HCT116 (cell line): Measurements from ENCODE around the gene TASP1. TPM values are rescaled to one million over a fixed set of nuclear protein-coding genes. Genes with fewer than 3 reads are reported as not detected.

Experiments
- ATAC-seq: fragments of 200-7000 bp; cut with Tn5 transposase; 2 replicates; pipeline ENCODE4 v1.9.1; 2020; ENCODE audit warnings: mild to moderate bottlenecking, moderate library complexity
- BruUV-seq: library from RNA; stranded (reverse); fragments of 400-500 nt; replicated peaks from 2 replicates; lab custom pipeline; 2021; lab: Mats Ljungman, UMichigan
- CTCF ChIA-PET: fragments of 300-600 bp; sonication (Branson Sonifier 250); formaldehyde crosslinking; loops from one replicate; lab custom pipeline; 2021; ENCODE audit warnings: antibody characterized with exemption; lab: Charles Lee
- POLR2A ChIA-PET: fragments of 300-600, 350-600 bp; sonication (Branson Sonifier 250); formaldehyde crosslinking; loops from one replicate; lab custom pipeline; 2021; ENCODE audit warnings: antibody characterized with exemption; lab: Charles Lee
- RAD21 ChIA-PET, 2 experiments: fragments of 300-600 bp; sonication (Branson Sonifier 250); formaldehyde crosslinking; loops; one replicate each; lab custom pipeline; 2023; ENCODE audit warnings: low total read pairs in 2 of 2; ENCODE audit not compliant: uncharacterized antibody in 2 of 2, unreplicated experiment in 2 of 2, low non-redundant PET in 1 of 2; lab: Charles Lee
- DNase-seq: peaks from one replicate; pipeline ENCODE4 v3.0.0-alpha.2; 2010; ENCODE audit warnings: low read depth, low spot score
- H2AFZ ChIP-seq: fragments of 200-600 bp; shearing (Covaris generic), sonication (generic); 2 replicates; pipeline ENCODE4 v1.6.1; 2017; ENCODE audit warnings: low read depth, mixed run types, mixed read lengths, antibody characterized with exemption, low read length; ENCODE audit not compliant: poor library complexity, severe bottlenecking
- H3K27ac ChIP-seq: 2 replicates; pipeline ENCODE4 v1.5.1; 2012; ENCODE audit warnings: low read depth, low read length
- H3K27me3 ChIP-seq: fragments of 200-600 bp; sonication (generic); 2 replicates; pipeline ENCODE4 v1.6.1; 2016; ENCODE audit warnings: mixed run types, low read length, mixed read lengths; ENCODE audit not compliant: insufficient read depth
- H3K36me3 ChIP-seq, 2 experiments: fragments of 200-500 bp in 1 of 2; fragments of 200-600 bp in 1 of 2; sonication (Bioruptor generic) in 1 of 2; sonication (generic) in 1 of 2; 2 replicates each; pipeline versions ENCODE4 v1.5.1 to v1.6.1; 2014 to 2016; ENCODE audit warnings: low read length in 2 of 2, inconsistent platforms in 1 of 2, mixed read lengths in 1 of 2, mixed run types in 1 of 2; ENCODE audit not compliant: insufficient read depth in 2 of 2, control insufficient read depth in 1 of 2
- H3K4me1 ChIP-seq, 2 experiments: fragments of 200-600 bp in 1 of 2; sonication (generic) in 1 of 2; 2 replicates each; pipeline versions ENCODE4 v1.5.1 to v1.6.1; 2012 to 2017; ENCODE audit warnings: low read length in 2 of 2, inconsistent platforms in 1 of 2, mild to moderate bottlenecking in 1 of 2, mixed read lengths in 1 of 2, mixed run types in 1 of 2, moderate library complexity in 1 of 2; ENCODE audit not compliant: insufficient read depth in 2 of 2, control insufficient read depth in 1 of 2
- H3K4me2 ChIP-seq: fragments of 200-600 bp; sonication (generic); 2 replicates; pipeline ENCODE4 v1.6.1; 2017; ENCODE audit warnings: mixed run types, low read length, mixed read lengths
- H3K4me3 ChIP-seq, 2 experiments: fragments of 200-600 bp in 1 of 2; sonication (generic) in 1 of 2; replicated peaks in 1 of 2; 2 replicates each; pipeline ENCODE4 v1.5.1; 2011 to 2016; ENCODE audit warnings: low read length in 2 of 2, control low read depth in 1 of 2, low read depth in 1 of 2, mild to moderate bottlenecking in 1 of 2, mixed read lengths in 1 of 2, mixed run types in 1 of 2
- H3K79me2 ChIP-seq: fragments of 200-600 bp; sonication (generic); 2 replicates; pipeline ENCODE4 v1.6.1; 2017; ENCODE audit warnings: mild to moderate bottlenecking, mixed run types, low read length, moderate library complexity, mixed read lengths; ENCODE audit not compliant: insufficient read depth
- H3K9ac ChIP-seq: fragments of 200-600 bp; sonication (generic); 2 replicates; pipeline ENCODE4 v1.6.1; 2016; ENCODE audit warnings: low read length, mixed read lengths
- H3K9me2 ChIP-seq: fragments of 200-600 bp; sonication (generic), shearing (Covaris generic); 2 replicates; pipeline ENCODE4 v1.6.1; 2017; ENCODE audit warnings: mixed run types, mild to moderate bottlenecking, moderate library complexity; ENCODE audit not compliant: insufficient read depth
- H3K9me3 ChIP-seq, 2 experiments: fragments of 200-500 bp in 1 of 2; fragments of 200-600 bp in 1 of 2; sonication (Bioruptor generic) in 1 of 2; sonication (generic) in 1 of 2; 2 replicates each; pipeline ENCODE4 v1.6.1; 2014 to 2017; ENCODE audit warnings: low read length in 2 of 2, mixed read lengths in 2 of 2, inconsistent platforms in 1 of 2, low read depth in 1 of 2, mild to moderate bottlenecking in 1 of 2, mixed run types in 1 of 2, moderate library complexity in 1 of 2; ENCODE audit not compliant: control insufficient read depth in 1 of 2, insufficient read depth in 1 of 2
- H4K20me1 ChIP-seq: fragments of 200-600 bp; sonication (generic), shearing (Covaris generic); 2 replicates; pipeline ENCODE4 v1.6.1; 2017; ENCODE audit warnings: mixed run types, mild to moderate bottlenecking, moderate library complexity; ENCODE audit not compliant: insufficient read depth
- CBX3 ChIP-seq: IDR thresholded peaks from 2 replicates; pipeline ENCODE4 v1.6.1; 2012; ENCODE audit warnings: low read depth
- EGR1 ChIP-seq: IDR thresholded peaks from 2 replicates; pipeline ENCODE4 v1.6.1; 2012; ENCODE audit warnings: low read depth
- ELF1 ChIP-seq: IDR thresholded peaks from 2 replicates; pipeline ENCODE4 v1.6.1; 2012; ENCODE audit warnings: low read depth, borderline replicate concordance
- EZH2 ChIP-seq: fragments of 200-600 bp; sonication (generic); IDR thresholded peaks from 2 replicates; pipeline ENCODE4 v1.6.1; 2017; ENCODE audit warnings: antibody characterized with exemption, mixed run types
- EZH2phosphoT487 ChIP-seq: fragments of 200-600 bp; IDR thresholded peaks from 2 replicates; pipeline ENCODE4 v1.6.1; 2018; ENCODE audit warnings: antibody characterized with exemption, borderline replicate concordance
- JUND ChIP-seq: IDR thresholded peaks from 2 replicates; pipeline ENCODE4 v1.6.1; 2012
- POLR2A ChIP-seq: IDR thresholded peaks from 2 replicates; pipeline ENCODE4 v1.7.0; 2011; ENCODE audit warnings: borderline replicate concordance; ENCODE audit not compliant: insufficient read depth, insufficient read length; ENCODE audit errors: extremely low read depth
- POLR2AphosphoS5 ChIP-seq: IDR thresholded peaks from 2 replicates; pipeline ENCODE4 v1.6.1; 2011; ENCODE audit warnings: mild to moderate bottlenecking, low read depth, low read length, moderate library complexity
- RAD21 ChIP-seq: IDR thresholded peaks from 2 replicates; pipeline ENCODE4 v1.6.1; 2012; ENCODE audit warnings: low read depth, mild to moderate bottlenecking
- SIN3A ChIP-seq: IDR thresholded peaks from 2 replicates; pipeline ENCODE4 v1.6.1; 2012; ENCODE audit warnings: low read depth
- SP1 ChIP-seq: IDR thresholded peaks from 2 replicates; pipeline ENCODE4 v1.6.1; 2012; ENCODE audit warnings: low read depth
- TCF7L2 ChIP-seq: IDR thresholded peaks from 2 replicates; pipeline ENCODE4 v1.7.0; 2011; ENCODE audit warnings: borderline replicate concordance, inconsistent platforms; ENCODE audit not compliant: insufficient read depth, insufficient read length; ENCODE audit errors: extremely low read depth
- YY1 ChIP-seq: IDR thresholded peaks from 2 replicates; pipeline ENCODE4 v1.6.1; 2011; ENCODE audit warnings: low read length, low read depth, moderate library complexity, mild to moderate bottlenecking; ENCODE audit not compliant: insufficient replicate concordance; ENCODE audit errors: extremely low read depth
- ZFX ChIP-seq: fragments of 450-650 bp; IDR thresholded peaks from 2 replicates; pipeline ENCODE4 v1.6.1; 2017
- ZNF274 ChIP-seq: fragments of 200-500 bp; sonication (Bioruptor generic); IDR thresholded peaks from 2 replicates; pipeline ENCODE4 v1.6.1; 2014; ENCODE audit warnings: mild to moderate bottlenecking, low read depth, low read length, inconsistent platforms
- intact Hi-C: fragments of 100-400 bp; cut with micrococcal nuclease; formaldehyde crosslinking; loops from 2 replicates; pipeline ENCODE4 v1.10.0; 2022
- total RNA-seq: library from RNA; stranded (reverse); gene quantifications from one replicate; pipeline ENCODE4 v1.2.1, GENCODE V29; 2021; ENCODE audit not compliant: unreplicated experiment
- TF ChIP-seq, protein P1 (sequence below), 3 experiments: fragments of 200-600 bp in 1 of 3; sonication (generic) in 1 of 3; IDR thresholded peaks in 2 of 3; conservative IDR thresholded peaks in 1 of 3; 2 replicates each; pipeline ENCODE4 v1.5.1; 2012 to 2017; ENCODE audit warnings: low read depth in 2 of 3, low read length in 2 of 3, antibody characterized with exemption in 1 of 3, borderline replicate concordance in 1 of 3, control low read depth in 1 of 3, mild to moderate bottlenecking in 1 of 3, mixed read lengths in 1 of 3, mixed run types in 1 of 3, moderate library complexity in 1 of 3; ENCODE audit not compliant: insufficient read depth in 1 of 3
- TF ChIP-seq, protein P2 (sequence below): IDR thresholded peaks from 2 replicates; pipeline ENCODE4 v1.6.1; 2012; ENCODE audit warnings: low read depth

The TASP1 gene
- total RNA-seq, 1 experiment from 2014 or later, result 19.1 TPM

DNA sequence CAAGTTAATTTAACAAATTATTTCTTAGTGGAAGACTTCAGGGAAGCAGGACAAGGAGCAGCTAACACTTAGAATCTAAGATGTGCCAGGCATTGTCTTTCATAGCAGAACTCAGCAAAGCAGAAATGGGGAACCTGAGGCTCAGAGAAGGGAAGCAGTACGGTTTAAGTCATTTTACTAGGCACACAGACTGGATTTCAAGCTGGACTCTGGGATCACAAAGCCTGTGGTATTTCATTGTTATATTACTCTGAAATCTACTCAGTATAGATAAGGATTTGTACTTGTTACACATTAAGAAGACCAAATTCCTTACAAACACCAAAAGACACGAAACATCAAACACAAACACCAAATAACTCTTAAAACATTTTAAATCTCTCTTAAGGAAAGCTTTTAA, 218.1 kb downstream of the TASP1 start:
- no TSS peak for BruUV-seq
- intact Hi-C loops, result no loop called here

DNA sequence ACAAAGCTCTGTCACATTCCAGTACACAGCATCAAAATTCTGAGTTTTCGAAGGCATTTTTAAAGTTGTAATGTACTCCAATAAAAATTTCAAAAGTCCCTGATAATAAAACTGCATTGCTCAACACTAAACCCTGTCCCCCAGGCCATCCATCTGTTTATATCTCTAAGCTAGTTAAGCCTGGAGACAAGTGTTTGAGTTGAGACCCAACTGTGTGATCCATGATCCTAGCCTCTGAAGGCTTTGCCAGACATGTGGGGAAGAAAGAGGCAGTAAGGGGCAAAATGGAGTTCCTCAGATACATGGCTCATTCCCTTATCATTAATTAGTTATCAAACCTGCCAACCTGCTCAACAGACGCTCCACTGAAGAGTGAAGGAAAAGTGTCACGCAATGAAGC, 219.3 kb downstream of the TASP1 start:
- CTCF ChIA-PET, result no interaction called here
- no peak overlapping the region for H3K9ac ChIP-seq
- H3K4me1 ChIP-seq, result no peaks in the 10 kb centered on the region
- TF ChIP-seq ZFX (no peak), EZH2phosphoT487 (no peak), EGR1 (no peak), TCF7L2 (no peak), YY1 (no peak), ZNF274 (no peak), RAD21 (no peak), SIN3A (no peak), JUND (no peak), POLR2A (no peak), ELF1 (no peak), POLR2AphosphoS5 (no peak), CBX3 (no peak)
- TF ChIP-seq, protein P1, sequence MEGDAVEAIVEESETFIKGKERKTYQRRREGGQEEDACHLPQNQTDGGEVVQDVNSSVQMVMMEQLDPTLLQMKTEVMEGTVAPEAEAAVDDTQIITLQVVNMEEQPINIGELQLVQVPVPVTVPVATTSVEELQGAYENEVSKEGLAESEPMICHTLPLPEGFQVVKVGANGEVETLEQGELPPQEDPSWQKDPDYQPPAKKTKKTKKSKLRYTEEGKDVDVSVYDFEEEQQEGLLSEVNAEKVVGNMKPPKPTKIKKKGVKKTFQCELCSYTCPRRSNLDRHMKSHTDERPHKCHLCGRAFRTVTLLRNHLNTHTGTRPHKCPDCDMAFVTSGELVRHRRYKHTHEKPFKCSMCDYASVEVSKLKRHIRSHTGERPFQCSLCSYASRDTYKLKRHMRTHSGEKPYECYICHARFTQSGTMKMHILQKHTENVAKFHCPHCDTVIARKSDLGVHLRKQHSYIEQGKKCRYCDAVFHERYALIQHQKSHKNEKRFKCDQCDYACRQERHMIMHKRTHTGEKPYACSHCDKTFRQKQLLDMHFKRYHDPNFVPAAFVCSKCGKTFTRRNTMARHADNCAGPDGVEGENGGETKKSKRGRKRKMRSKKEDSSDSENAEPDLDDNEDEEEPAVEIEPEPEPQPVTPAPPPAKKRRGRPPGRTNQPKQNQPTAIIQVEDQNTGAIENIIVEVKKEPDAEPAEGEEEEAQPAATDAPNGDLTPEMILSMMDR (IDR thresholded peaks at IDR 0.05 in 2 of 3, conservative IDR thresholded peaks at IDR 0.05 in 1 of 3; ENCODE audit: borderline replicate concordance in 1 of 3, insufficient read depth in 1 of 3, low read depth in 2 of 3, low read length in 2 of 3), result no peak
- TF ChIP-seq, protein P2, sequence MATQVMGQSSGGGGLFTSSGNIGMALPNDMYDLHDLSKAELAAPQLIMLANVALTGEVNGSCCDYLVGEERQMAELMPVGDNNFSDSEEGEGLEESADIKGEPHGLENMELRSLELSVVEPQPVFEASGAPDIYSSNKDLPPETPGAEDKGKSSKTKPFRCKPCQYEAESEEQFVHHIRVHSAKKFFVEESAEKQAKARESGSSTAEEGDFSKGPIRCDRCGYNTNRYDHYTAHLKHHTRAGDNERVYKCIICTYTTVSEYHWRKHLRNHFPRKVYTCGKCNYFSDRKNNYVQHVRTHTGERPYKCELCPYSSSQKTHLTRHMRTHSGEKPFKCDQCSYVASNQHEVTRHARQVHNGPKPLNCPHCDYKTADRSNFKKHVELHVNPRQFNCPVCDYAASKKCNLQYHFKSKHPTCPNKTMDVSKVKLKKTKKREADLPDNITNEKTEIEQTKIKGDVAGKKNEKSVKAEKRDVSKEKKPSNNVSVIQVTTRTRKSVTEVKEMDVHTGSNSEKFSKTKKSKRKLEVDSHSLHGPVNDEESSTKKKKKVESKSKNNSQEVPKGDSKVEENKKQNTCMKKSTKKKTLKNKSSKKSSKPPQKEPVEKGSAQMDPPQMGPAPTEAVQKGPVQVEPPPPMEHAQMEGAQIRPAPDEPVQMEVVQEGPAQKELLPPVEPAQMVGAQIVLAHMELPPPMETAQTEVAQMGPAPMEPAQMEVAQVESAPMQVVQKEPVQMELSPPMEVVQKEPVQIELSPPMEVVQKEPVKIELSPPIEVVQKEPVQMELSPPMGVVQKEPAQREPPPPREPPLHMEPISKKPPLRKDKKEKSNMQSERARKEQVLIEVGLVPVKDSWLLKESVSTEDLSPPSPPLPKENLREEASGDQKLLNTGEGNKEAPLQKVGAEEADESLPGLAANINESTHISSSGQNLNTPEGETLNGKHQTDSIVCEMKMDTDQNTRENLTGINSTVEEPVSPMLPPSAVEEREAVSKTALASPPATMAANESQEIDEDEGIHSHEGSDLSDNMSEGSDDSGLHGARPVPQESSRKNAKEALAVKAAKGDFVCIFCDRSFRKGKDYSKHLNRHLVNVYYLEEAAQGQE, result no peak

More for the DNA sequence above, 218.1 kb downstream of the TASP1 start:
- RAD21 ChIA-PET, result no interaction called here
- DNase-seq (no peak), ATAC-seq (no peak)
- Histone ChIP-seq H4K20me1 (no peaks in the 10 kb centered on the region), H3K79me2 (no peaks in the 10 kb centered on the region), H3K4me3 (no peak overlapping the region), H3K27me3 (no peaks in the 10 kb centered on the region), H3K9me3 (no peaks in the 10 kb centered on the region)
- no peak for TF ChIP-seq CBX3
- TF ChIP-seq SP1, result no peak
- no peak for TF ChIP-seq EZH2
- no peak for TF ChIP-seq JUND
- no peak for TF ChIP-seq SIN3A
- TF ChIP-seq, all 23 proteins: peak for 0
- H3K4me2 ChIP-seq, result no peak overlapping the region
- ChIA-PET POLR2A (no interaction called here), CTCF (no interaction called here)
- H3K9me2 ChIP-seq, result no peaks in the 10 kb centered on the region
- no peak overlapping the region for H2AFZ ChIP-seq
- no peak overlapping the region for H3K27ac ChIP-seq
- peaks cover 0 to 3% of the 10 kb centered on the region in 2 experiments; a peak in 1 of 4 replicates for H3K36me3 ChIP-seq
- H3K4me1 ChIP-seq, result no peaks in the 10 kb centered on the region
- no peak overlapping the region for H3K9ac ChIP-seq

More for the DNA sequence above, 219.3 kb downstream of the TASP1 start:
- no peak overlapping the region for H3K4me2 ChIP-seq
- no peaks in the 10 kb centered on the region for H3K27me3 ChIP-seq
- RAD21 ChIA-PET, result no interaction called here
- intact Hi-C loops, result no loop called here
- ATAC-seq (no peak), DNase-seq (no peak)
- H3K9me3 ChIP-seq, result no peaks in the 10 kb centered on the region
- H2AFZ ChIP-seq, result no peak overlapping the region
- no peaks in the 10 kb centered on the region for H3K79me2 ChIP-seq
- no peaks in the 10 kb centered on the region for H3K9me2 ChIP-seq
- no peak overlapping the region for H3K27ac ChIP-seq
- BruUV-seq, result no TSS peak
- H4K20me1 ChIP-seq, result no peaks in the 10 kb centered on the region
- no peak overlapping the region for H3K4me3 ChIP-seq
- peaks cover 0 to 3% of the 10 kb centered on the region in 2 experiments; a peak in 1 of 4 replicates for H3K36me3 ChIP-seq
- POLR2A ChIA-PET, result no interaction called here
